Osteocyte (in vitro differentiated cells): ENCODE results near the gene SETX. TPM values are rescaled to one million over a fixed set of nuclear protein-coding genes. Genes with fewer than 3 reads are reported as not detected.

ENCODE experiments used
- DNase-seq: peaks from one replicate; pipeline ENCODE4 v3.0.0; 2021; ENCODE audit warnings: mixed read lengths; ENCODE audit not compliant: unreplicated experiment; ENCODE audit errors: extremely low spot score
- H3K27ac Mint-ChIP-seq: one replicate; pipeline ENCODE4 v1.8.0; 2021; ENCODE audit warnings: mild to moderate bottlenecking, mixed read lengths; ENCODE audit not compliant: unreplicated experiment
- H3K27me3 Mint-ChIP-seq: one replicate; pipeline ENCODE4 v1.8.0; 2021; ENCODE audit warnings: mixed read lengths; ENCODE audit not compliant: unreplicated experiment
- H3K36me3 Mint-ChIP-seq: one replicate; pipeline ENCODE4 v1.8.0; 2021; ENCODE audit warnings: mixed read lengths; ENCODE audit not compliant: unreplicated experiment
- H3K4me1 Mint-ChIP-seq: one replicate; pipeline ENCODE4 v1.8.0; 2021; ENCODE audit warnings: mixed read lengths; ENCODE audit not compliant: unreplicated experiment
- H3K4me3 Mint-ChIP-seq: one replicate; pipeline ENCODE4 v1.8.0; 2021; ENCODE audit warnings: mild to moderate bottlenecking, moderate library complexity, mixed read lengths; ENCODE audit not compliant: unreplicated experiment
- H3K9me3 Mint-ChIP-seq: one replicate; pipeline ENCODE4 v1.8.0; 2021; ENCODE audit warnings: mixed read lengths; ENCODE audit not compliant: unreplicated experiment
- CTCF ChIP-seq: fragments of 200-600 bp; sonication (generic); IDR thresholded peaks from 2 replicates; pipeline ENCODE4 v1.5.0; 2021; ENCODE audit warnings: antibody characterized with exemption, mild to moderate bottlenecking, moderate library complexity
- total RNA-seq: library from RNA; stranded (reverse); gene quantifications from 2 replicates; pipeline ENCODE4 v1.2.1, GENCODE V29; 2021

Gene SETX
- total RNA-seq, 1 donor from 2014 or later, result 53.6 TPM

GRCh38 chr9:132231019-132231701 lies 123.6 kb downstream of the SETX start:
- no peak overlapping the region for H3K27ac Mint-ChIP-seq
- H3K36me3 Mint-ChIP-seq, result no peaks in the 10 kb centered on the region
- no peak for DNase-seq
- peaks cover 34% of the 10 kb centered on the region for H3K27me3 Mint-ChIP-seq
- H3K4me3 Mint-ChIP-seq, result no peak overlapping the region
- TF ChIP-seq CTCF, result no peak
- H3K4me1 Mint-ChIP-seq, result no peaks in the 10 kb centered on the region
- no peaks in the 10 kb centered on the region for H3K9me3 Mint-ChIP-seq

GRCh38 chr9:132230605-132231004 lies 124.2 kb downstream of the SETX start:
- Mint-ChIP-seq H3K4me1 (no peaks in the 10 kb centered on the region), H3K27ac (no peak overlapping the region), H3K9me3 (no peaks in the 10 kb centered on the region), H3K27me3 (peaks cover 39% of the 10 kb centered on the region), H3K4me3 (no peak overlapping the region), H3K36me3 (no peaks in the 10 kb centered on the region)
- no peak for DNase-seq
- TF ChIP-seq CTCF, result no peak

- no peaks in the 10 kb centered on the region for H3K4me1 Mint-ChIP-seq
- no peaks in the 10 kb centered on the region for H3K9me3 Mint-ChIP-seq
- H3K36me3 Mint-ChIP-seq, result no peaks in the 10 kb centered on the region
- no peak for DNase-seq
- no peak for TF ChIP-seq CTCF
- H3K4me3 Mint-ChIP-seq, result no peak overlapping the region
- H3K27me3 Mint-ChIP-seq, result peaks cover 43% of the 10 kb centered on the region
- no peak overlapping the region for H3K27ac Mint-ChIP-seq
Observed at GRCh38 chr9:132228062-132228461, 126.7 kb downstream of the SETX start.

GRCh38 chr9:132226571-132227430 lies 128.0 kb downstream of the SETX start:
- Mint-ChIP-seq H3K36me3 (no peaks in the 10 kb centered on the region), H3K4me3 (no peak overlapping the region), H3K4me1 (no peaks in the 10 kb centered on the region), H3K27me3 (peaks cover 53% of the 10 kb centered on the region), H3K27ac (no peak overlapping the region), H3K9me3 (no peaks in the 10 kb centered on the region)
- no peak for DNase-seq
- TF ChIP-seq CTCF, result no peak

GRCh38 chr9:132224645-132225044 lies 130.1 kb downstream of the SETX start:
- Mint-ChIP-seq H3K4me3 (no peak overlapping the region), H3K9me3 (no peaks in the 10 kb centered on the region), H3K27ac (no peak overlapping the region), H3K27me3 (peaks cover 61% of the 10 kb centered on the region), H3K36me3 (no peaks in the 10 kb centered on the region), H3K4me1 (no peaks in the 10 kb centered on the region)
- TF ChIP-seq CTCF, result no peak
- DNase-seq, result no peak
